ENCODE results near the gene ZNF536.

ZNF536 gene

DNA sequence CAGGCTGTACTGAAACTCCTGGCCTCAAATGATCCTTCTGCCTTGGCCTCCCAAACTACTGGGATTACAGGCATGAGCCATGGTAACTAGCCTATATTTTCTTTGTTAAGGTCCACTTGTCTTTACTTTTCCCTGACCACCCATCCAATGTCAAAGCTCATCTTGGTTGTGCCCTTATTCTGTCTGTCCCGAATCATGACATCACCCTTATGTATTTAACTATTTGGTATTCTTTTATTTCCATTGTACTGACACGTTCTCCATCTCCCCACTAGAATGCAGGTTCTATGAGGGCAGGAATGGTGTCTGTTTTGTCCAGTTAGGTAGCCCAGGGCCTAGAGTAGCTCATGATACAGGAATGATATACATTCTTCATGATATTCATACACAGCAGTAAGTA, 104.8 kb downstream of the ZNF536 start:
- no peaks in the 10 kb centered on the region for H3K9me3 ChIP-seq (replicated peaks; ENCODE audit: insufficient read depth, low read length)
- H3K9ac ChIP-seq (ENCODE audit: low read length): no peak overlapping the region
- H3K27me3 ChIP-seq (replicated peaks; ENCODE audit: insufficient read depth, low read length): peaks cover 50% of the 10 kb centered on the region
- TF ChIP-seq CTCF (IDR thresholded peaks at IDR 0.05; ENCODE audit: low read length): no peak
- TF ChIP-seq EZH2 (optimal IDR thresholded peaks at IDR 0.05; ENCODE audit: low read depth, low read length): no peak
- no peak for TF ChIP-seq EZH2phosphoT487 (IDR thresholded peaks at IDR 0.05; ENCODE audit: low read length)
- no peak for DNase-seq
- no peak overlapping the region for H3K4me3 ChIP-seq (ENCODE audit: low read length)
- no peaks in the 10 kb centered on the region for H3K4me1 ChIP-seq (ENCODE audit: low read length)
- H3K79me2 ChIP-seq (ENCODE audit: low read length): no peaks in the 10 kb centered on the region
- no peaks in the 10 kb centered on the region for H3K9me2 ChIP-seq (replicated peaks; ENCODE audit: insufficient read depth, low read length)
- no peak overlapping the region for H3K4me2 ChIP-seq (ENCODE audit: low read depth, low read length)
- no peaks in the 10 kb centered on the region for H3K36me3 ChIP-seq (replicated peaks; ENCODE audit: insufficient read depth, low read length)
- no peaks in the 10 kb centered on the region for H3F3A ChIP-seq (ENCODE audit: insufficient read depth, low read length)
- no peaks in the 10 kb centered on the region for H4K20me1 ChIP-seq (ENCODE audit: insufficient read depth, low read length)
- no peak overlapping the region for H2AFZ ChIP-seq (ENCODE audit: low read length)
- H3K27ac ChIP-seq (ENCODE audit: low read length): no peak overlapping the region

DNA sequence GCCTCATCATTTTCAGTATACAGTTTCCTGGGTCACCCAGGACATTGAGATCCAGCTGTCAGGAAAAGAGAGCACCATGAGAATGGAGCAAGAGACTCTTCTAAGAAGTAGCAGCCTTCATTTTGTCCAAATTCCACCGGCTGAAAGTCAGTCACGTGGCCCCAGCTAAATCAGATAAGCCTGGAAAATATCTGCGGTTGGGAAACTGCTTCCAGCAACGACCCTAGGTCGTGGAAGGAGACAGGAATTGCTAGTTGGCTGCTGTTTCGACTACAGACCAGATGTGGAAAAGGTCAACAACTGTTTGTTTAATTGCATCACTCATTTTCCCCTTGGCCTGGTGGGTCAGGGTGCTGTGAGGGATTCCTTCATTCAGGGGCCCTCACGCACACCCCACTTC, 107.0 kb downstream of the ZNF536 start:
- Histone ChIP-seq H3K9me2 (replicated peaks; ENCODE audit: insufficient read depth, low read length) (no peaks in the 10 kb centered on the region), H3K4me1 (ENCODE audit: low read length) (no peaks in the 10 kb centered on the region), H3K79me2 (ENCODE audit: low read length) (no peaks in the 10 kb centered on the region), H4K20me1 (ENCODE audit: insufficient read depth, low read length) (no peaks in the 10 kb centered on the region), H3K27me3 (replicated peaks; ENCODE audit: insufficient read depth, low read length) (peaks cover 42% of the 10 kb centered on the region), H2AFZ (ENCODE audit: low read length) (no peak overlapping the region), H3K9ac (ENCODE audit: low read length) (no peak overlapping the region), H3K36me3 (replicated peaks; ENCODE audit: insufficient read depth, low read length) (no peaks in the 10 kb centered on the region), H3K9me3 (replicated peaks; ENCODE audit: insufficient read depth, low read length) (no peaks in the 10 kb centered on the region), H3K4me2 (ENCODE audit: low read depth, low read length) (no peak overlapping the region), H3F3A (ENCODE audit: insufficient read depth, low read length) (no peaks in the 10 kb centered on the region), H3K27ac (ENCODE audit: low read length) (no peak overlapping the region), H3K4me3 (ENCODE audit: low read length) (no peak overlapping the region)
- DNase-seq: no peak
- TF ChIP-seq EZH2phosphoT487 (IDR thresholded peaks at IDR 0.05; ENCODE audit: low read length) (no peak), CTCF (IDR thresholded peaks at IDR 0.05; ENCODE audit: low read length) (no peak), EZH2 (optimal IDR thresholded peaks at IDR 0.05; ENCODE audit: low read depth, low read length) (no peak)

DNA sequence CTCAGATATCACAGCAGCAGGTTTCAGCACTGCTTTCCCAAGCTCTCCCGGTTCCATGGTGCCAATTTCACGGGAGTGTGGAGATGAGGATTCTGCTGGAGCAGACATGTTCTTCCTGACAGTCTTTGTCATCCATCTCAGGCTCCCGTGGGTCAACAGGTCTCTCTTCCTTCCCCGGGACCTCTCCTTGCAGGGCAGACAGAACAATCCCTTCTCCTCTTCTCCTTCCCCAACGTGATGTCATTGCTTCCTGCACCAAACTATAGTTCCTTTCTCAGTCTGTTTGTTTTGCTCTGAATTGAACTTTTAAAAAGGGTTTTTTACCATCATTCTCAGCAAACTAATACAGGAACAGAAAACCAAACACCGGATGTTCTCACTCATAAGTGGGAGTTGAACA, 107.9 kb downstream of the ZNF536 start:
- peaks cover 38% of the 10 kb centered on the region; the same call in 1 of the 2 replicates for H3K27me3 ChIP-seq (replicated peaks; ENCODE audit: insufficient read depth, low read length)
- H3K4me1 ChIP-seq (ENCODE audit: low read length): no peaks in the 10 kb centered on the region
- H3K9me3 ChIP-seq (replicated peaks; ENCODE audit: insufficient read depth, low read length): no peaks in the 10 kb centered on the region
- no peaks in the 10 kb centered on the region for H3K79me2 ChIP-seq (ENCODE audit: low read length)
- H3K27ac ChIP-seq (ENCODE audit: low read length): no peak overlapping the region
- H3K36me3 ChIP-seq (replicated peaks; ENCODE audit: insufficient read depth, low read length): no peaks in the 10 kb centered on the region
- H3K4me3 ChIP-seq (ENCODE audit: low read length): no peak overlapping the region
- no peaks in the 10 kb centered on the region for H4K20me1 ChIP-seq (ENCODE audit: insufficient read depth, low read length)
- TF ChIP-seq EZH2phosphoT487 (IDR thresholded peaks at IDR 0.05; ENCODE audit: low read length) (no peak), CTCF (IDR thresholded peaks at IDR 0.05; ENCODE audit: low read length) (no peak), EZH2 (optimal IDR thresholded peaks at IDR 0.05; ENCODE audit: low read depth, low read length) (no peak)
- H3K4me2 ChIP-seq (ENCODE audit: low read depth, low read length): no peak overlapping the region
- H3K9ac ChIP-seq (ENCODE audit: low read length): no peak overlapping the region
- H3F3A ChIP-seq (ENCODE audit: insufficient read depth, low read length): no peaks in the 10 kb centered on the region
- no peak for DNase-seq
- no peaks in the 10 kb centered on the region for H3K9me2 ChIP-seq (replicated peaks; ENCODE audit: insufficient read depth, low read length)
- H2AFZ ChIP-seq (ENCODE audit: low read length): no peak overlapping the region
